T47D (cell line): ENCODE results near the gene SLC25A48.

Experiments used
- DNase-seq, 2 experiments: peaks; one replicate each; pipeline versions ENCODE4 v3.0.0 to v3.0.0-alpha.2; 2011 to 2012; ENCODE audit warnings: low read depth in 1 of 2, low spot score in 1 of 2
- JUND ChIP-seq: IDR thresholded peaks from 2 replicates; pipeline ENCODE4 v1.6.1; 2012; ENCODE audit warnings: low read depth
- in situ Hi-C: cut with HindIII; loops from 2 replicates; pipeline ENCODE4 v1.10.0; 2016; ENCODE audit warnings: low sequenced_read_pairs, low pct_unique_long_range_greater_than_20kb

The SLC25A48 gene, protein sequence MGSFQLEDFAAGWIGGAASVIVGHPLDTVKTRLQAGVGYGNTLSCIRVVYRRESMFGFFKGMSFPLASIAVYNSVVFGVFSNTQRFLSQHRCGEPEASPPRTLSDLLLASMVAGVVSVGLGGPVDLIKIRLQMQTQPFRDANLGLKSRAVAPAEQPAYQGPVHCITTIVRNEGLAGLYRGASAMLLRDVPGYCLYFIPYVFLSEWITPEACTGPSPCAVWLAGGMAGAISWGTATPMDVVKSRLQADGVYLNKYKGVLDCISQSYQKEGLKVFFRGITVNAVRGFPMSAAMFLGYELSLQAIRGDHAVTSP

DNA sequence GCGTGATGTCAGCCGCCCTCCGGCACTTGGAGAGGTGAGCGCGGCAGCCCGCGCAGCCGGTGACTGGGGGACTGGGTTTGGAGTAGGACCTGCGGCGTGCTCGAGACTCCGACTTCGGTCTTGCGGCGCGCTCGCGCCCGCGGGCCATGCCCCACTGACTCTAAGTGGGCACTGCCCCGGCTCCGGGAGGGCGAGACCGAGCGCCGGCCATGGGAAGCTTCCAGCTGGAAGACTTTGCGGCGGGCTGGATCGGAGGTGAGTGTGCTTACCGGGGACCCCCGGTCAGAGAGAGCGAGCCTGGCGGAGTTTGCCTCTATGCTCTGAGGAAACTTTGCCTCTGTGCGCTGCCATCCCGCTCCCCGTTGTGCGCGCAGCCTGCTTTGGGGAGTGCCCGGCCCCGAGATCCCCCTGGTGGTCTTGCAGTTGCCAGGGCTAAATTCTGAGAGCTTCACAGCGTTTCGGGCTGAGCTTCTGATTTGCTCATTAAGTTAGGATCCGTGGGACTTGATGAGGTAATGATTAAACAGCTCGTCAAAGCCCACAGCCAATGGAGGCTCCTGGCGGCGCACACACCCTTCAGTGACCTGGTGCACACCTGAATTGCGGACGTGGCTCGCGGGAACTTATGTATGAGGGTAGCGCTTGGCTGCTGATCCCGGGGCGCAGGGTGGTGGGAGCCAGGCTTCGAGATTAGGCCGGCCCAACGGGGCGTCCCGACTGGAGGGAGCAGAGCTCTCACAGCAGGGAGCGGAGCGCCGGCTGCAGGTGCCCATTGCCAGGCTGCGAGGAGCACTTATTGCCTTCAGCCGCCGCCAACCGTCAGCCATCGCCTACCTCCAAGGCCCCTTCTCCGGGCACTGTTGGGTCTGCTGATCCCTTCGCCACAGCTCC lies at the start of gene SLC25A48:
Gene SLC25A48 (plus strand): TSS at position 25 of the 891 bp plus-strand sequence. CDS start 185 bp downstream, at position 210.
- in situ Hi-C loops: loop anchor here (25.0 kb wide), 1 partner anchor 273 kb away; no protein-coding TSS in a partner anchor
- no peak for TF ChIP-seq JUND
- peak; percentile 61 to 69 for DNase-seq

- no peak for TF ChIP-seq JUND
- in situ Hi-C loops: no loop called here
- DNase-seq: no peak
Observed at GRCh38 chr5:135800656-135801055, 33.8 kb upstream of the SLC25A48 start.

- in situ Hi-C loops: no loop called here
- no peak for DNase-seq
- TF ChIP-seq JUND: no peak
Observed at GRCh38 chr5:135810188-135810943, 24.1 kb upstream of the SLC25A48 start.

DNA sequence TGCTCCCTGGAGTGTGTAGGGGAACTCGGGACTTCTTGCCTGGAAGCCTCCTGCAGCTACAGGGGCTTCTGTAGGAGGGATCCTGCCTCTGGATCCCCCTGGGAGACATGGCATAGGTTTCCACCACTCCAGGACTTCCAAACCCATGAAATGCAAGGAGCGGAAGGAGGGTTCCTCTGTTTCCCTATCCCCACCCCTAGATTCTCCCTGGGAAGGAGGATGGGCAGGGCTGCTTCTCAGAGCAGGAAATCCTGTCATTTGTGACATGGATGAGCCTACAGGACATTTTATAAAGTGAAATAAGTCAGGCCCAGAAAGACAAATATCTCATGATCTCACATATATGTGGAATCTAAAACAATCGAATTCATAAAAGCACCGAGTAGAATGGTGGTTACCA lies 23.5 kb upstream of the SLC25A48 start:
- TF ChIP-seq JUND: no peak
- no peak for DNase-seq
- in situ Hi-C loops: no loop called here

GRCh38 chr5:135813758-135814157 lies 20.7 kb upstream of the SLC25A48 start:
- no peak for TF ChIP-seq JUND
- in situ Hi-C loops: no loop called here
- no peak for DNase-seq

DNA sequence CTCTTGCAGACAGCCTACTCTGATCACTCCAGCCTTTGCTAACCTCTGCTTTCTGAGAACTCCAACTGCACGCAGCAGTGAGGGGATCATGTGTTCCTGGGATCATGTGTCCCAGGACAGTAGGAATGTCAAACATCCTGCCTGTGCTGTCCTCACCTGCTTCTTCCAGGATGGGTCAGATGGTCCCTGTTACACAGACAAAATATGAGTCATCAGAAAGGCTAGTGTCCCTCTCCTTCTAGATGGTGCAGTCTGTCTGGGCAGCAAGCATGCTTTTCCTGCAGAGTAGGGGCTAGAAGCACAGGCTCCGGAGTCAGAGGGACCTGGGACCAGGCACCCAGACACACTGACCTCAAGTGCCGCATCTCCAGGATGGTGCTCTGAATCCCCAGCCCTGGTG lies 20.1 kb upstream of the SLC25A48 start:
- DNase-seq: peak in 1 of 2 experiments; percentile 28
- in situ Hi-C loops: no loop called here
- no peak for TF ChIP-seq JUND

GRCh38 chr5:135814812-135815211 lies 19.7 kb upstream of the SLC25A48 start:
- TF ChIP-seq JUND: no peak
- in situ Hi-C loops: no loop called here
- DNase-seq: no peak

GRCh38 chr5:135821061-135821801 lies 13.2 kb upstream of the SLC25A48 start:
- in situ Hi-C loops: no loop called here
- no peak for TF ChIP-seq JUND
- DNase-seq: peak in 1 of 2 experiments; percentile 25

DNA sequence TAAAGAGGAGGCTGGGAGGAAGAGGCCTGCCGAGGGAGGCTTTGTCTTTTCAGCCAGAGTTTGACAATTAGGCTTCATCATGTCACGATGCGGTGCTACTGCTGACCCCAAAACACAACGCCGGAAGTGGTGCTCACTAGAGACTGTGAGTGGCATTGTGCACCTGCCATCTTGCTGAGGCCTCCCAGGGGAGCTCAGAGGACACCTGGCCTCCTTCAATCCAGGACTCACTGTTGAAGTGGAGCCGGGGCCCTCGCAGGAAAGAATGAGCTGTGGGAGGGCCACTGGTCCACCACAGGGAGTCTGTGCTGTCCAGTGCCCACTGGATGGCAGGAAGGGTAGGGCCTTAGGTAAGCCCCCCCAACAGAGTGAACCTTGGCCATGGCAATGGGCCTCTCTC lies 12.7 kb upstream of the SLC25A48 start:
- DNase-seq: no peak
- no peak for TF ChIP-seq JUND
- in situ Hi-C loops: no loop called here

DNA sequence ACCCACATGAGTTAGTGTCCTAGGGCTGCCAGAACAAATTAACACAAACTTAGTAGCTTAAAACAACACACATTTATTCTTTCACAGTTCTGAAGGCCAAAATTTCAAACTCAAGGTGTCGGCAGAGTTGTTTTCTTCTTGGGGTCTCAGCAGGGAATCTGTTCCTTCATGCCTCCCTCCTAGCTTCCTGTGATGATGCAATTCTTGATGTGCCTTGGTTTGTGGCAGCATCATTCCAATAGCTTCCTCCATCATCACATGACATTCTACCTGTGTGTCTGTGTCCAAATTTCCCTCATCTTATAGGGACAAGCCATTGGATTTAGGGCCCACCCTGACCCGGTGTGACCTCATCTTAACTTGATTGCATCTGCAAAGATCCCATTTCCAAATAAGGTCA lies 12.2 kb upstream of the SLC25A48 start:
- DNase-seq: no peak
- in situ Hi-C loops: no loop called here
- TF ChIP-seq JUND: no peak

DNA sequence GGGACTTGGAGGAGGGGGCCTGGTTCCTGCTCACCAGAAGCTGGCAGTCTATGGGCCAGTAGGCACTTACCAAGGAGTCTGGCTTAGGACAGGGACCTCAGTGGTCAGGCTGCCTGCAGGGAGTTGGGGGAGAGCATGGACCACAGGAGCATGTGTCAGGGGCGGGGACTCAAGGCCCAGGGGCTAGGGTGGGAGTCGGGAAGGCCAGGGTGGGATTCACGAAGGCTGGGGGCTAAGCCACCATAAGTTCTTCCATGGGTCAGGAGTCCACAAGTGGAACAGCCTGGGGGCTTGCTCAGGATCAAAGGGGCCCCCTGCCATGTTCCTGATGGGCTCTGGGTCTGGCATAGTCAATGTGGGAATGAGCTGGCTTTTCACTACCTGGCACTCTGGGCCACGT lies 11.5 kb upstream of the SLC25A48 start:
- in situ Hi-C loops: no loop called here
- DNase-seq: no peak
- TF ChIP-seq JUND: no peak

DNA sequence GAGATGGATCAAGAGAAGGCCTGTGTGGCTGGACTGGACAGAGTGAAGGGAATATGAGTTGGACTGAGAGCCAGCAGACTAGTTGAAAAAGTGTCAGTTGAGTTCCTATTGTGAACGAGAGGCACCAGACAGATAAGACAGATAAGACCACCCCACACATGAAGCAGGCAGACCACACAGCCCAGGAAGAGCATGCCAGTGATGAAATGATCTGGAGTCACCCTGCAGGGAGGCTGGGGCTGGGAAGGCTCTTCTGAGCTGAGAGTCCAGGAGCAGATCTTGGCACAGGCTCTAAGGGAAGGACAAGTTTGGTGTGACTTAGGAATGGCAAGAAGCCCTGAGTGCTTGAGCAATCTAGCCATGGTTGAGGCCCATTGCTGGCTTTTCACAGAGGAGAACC lies 10.6 kb upstream of the SLC25A48 start:
- no peak for TF ChIP-seq JUND
- in situ Hi-C loops: no loop called here
- DNase-seq: no peak
